GM19452 (cell line): ENCODE data around the gene NMNAT2.
"Not testable (repeated sequence)": the region's sequence is repeated elsewhere in the genome, so short reads cannot be mapped to it uniquely, and the experiment has no call there.

Experiments
- ATAC-seq: cut with Tn5 transposase; IDR thresholded peaks from one replicate; pipeline ENCODE4 v1.9.1; 2021; ENCODE audit not compliant: unreplicated experiment

Gene NMNAT2

DNA sequence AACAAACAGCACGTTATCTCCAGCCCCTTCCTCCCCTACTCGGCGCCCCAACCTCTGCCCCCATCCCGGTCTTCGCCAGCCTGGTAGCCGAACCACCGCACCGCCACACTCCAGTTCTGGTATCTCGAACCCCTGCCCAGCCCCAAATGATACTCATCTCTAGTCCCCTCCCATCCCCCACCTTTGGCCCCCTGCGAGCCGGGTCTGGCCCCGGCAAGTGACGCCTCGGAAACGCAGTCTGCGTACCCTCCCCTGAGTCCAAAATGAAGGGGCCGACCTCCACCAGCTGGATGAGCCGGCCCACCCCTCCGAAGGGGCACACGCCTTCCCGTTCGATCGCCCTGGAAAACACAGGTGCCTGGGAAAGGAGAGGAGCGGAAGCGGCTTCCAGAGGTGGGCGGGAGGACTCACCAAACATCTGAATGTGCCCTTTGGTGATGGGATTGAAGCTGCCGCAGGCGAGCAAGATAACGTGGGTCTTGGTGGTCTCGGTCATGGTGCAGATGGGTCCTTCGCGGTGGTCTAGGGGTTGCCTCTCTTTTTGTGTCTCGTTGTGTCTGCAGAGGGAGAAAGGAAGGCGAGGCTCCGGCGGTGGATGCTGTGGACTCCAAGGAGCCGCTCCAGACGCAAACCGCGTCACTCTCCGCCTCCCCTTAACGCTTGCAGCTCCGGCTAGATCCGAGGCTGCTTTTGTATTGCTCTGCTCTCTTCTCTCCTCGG is at the start of gene NMNAT2:
Gene NMNAT2 (minus strand): TSS at position 609 of the 720 bp plus-strand sequence. CDS start 113 bp downstream, at position 496.
- ATAC-seq: no peak

- ATAC-seq: no peak
These were observed 49.5 kb upstream of the NMNAT2 start for GRCh38 chr1:183467687-183468086.

GRCh38 chr1:183466781-183467180 is 48.6 kb upstream of the NMNAT2 start:
- ATAC-seq: no peak

- ATAC-seq: no peak
These were observed 45.4 kb upstream of the NMNAT2 start for GRCh38 chr1:183463566-183463965.

DNA sequence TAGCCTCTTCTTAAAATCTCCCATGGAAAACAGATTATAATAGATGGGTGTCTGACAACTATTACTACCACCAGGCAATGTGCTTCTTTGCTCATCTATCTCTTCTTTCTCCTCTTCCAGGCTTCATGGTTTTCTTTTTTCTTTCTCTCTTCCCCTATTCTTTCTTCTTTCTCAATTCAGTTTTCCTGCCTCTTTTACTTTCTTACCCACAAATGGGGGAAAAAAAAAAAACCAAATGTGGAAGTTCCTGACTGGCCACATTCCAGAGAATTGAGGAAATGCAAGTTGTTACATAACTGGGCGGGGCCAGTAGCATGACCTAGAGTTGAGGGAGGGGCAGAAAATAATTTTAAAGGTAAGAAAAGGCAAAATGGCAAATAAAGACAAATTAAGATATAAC is 43.2 kb upstream of the NMNAT2 start:
- ATAC-seq: no peak

- ATAC-seq: no peak
These were observed 42.4 kb upstream of the NMNAT2 start for GRCh38 chr1:183460596-183460995.

DNA sequence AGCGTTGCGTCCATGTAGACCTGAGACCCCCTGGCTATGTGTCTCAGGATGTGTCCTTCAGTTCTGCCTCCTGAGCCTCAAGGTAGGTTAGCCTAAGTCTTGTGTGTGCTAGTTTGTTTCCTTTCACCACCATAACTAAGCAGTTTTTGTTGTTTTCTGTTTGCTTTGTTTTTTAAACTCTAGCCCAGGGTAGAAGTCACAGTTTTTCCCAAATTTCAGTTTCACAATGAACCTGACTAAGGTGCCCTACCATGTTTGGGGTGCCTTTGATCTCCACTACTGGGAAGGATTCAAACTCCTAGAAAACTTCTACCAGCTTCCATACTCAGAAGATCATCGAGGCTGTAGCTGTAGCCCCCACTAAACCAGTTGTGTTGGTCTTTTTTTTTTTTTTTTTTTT is 39.3 kb upstream of the NMNAT2 start:
- no peak for ATAC-seq

DNA sequence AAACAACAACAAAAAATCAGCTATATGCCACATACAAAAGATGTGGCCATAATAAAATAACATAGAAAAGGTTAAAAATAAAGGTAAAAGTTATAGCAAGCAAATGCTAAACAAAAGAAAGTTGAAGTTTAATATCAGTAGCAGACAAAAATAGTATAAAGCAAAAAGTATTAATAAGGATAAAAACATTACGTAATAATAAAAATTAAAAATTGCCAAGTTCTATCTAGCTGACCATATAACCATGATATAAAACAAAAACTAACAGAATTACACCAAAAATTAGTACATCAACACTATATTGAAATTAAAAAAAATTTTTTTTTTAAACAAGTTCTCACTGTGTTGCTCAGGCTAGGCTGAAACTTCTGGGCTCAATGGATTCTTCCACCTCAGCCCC is 38.6 kb upstream of the NMNAT2 start:
- no peak for ATAC-seq

GRCh38 chr1:183454377-183454776 is 36.2 kb upstream of the NMNAT2 start:
- ATAC-seq: no peak

DNA sequence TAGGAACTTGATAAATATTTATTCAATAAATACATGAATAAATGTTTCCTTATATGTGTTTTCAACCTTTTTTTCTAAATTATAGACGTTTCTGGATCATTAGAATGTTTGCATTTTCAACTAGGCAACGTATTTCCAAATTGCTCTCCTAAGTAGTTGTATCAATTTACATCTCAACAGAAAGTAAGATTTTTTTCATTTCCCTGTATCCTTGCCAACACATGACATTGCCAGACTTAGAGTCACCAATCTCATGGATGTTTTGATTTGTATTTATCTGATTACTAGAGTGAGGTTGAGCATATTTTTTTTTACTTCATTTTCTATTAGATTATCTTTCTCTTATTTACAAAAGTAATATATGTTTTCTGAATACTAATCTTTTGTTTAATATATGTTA is 31.9 kb upstream of the NMNAT2 start:
- no peak for ATAC-seq

GRCh38 chr1:183449223-183449770 is 31.1 kb upstream of the NMNAT2 start:
- ATAC-seq: no peak

DNA sequence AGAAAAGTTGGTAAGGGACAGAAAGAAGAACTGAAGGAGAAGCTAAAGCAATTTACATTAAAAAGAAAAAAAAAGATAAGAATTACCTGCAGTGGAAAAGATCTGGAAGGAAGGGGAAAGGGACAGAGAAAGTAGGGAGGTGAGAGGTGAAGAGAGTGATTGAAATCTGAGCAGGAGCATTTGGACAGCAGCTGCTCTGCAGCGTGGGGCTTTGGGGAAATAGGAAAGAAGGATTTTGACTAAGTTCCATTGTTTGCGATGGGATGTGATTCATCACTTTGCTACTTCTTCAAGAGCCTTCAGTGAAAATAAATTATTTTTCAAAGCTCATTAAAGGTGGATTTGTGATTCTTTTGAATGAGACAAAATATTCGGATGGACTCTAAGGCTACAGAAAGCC is 26.1 kb upstream of the NMNAT2 start:
- no peak for ATAC-seq

DNA sequence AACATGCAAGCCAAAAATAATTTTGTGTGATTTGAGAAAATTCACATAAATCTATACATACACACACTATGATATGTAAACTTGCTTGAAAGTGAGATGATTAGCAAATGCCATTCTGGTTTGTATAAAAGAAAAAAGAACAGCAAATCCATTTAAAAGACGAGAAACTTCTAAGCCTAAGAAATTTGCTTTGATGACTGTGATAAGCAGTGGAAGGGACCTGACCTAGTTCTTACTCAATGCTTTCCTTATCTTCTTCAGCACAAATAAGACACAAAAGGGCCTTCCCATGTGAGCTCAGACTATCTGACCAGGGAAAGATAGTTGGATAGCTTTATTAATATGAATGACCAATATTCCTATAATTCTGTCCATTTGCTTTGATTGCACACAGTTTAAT is 25.3 kb upstream of the NMNAT2 start:
- ATAC-seq: no peak

DNA sequence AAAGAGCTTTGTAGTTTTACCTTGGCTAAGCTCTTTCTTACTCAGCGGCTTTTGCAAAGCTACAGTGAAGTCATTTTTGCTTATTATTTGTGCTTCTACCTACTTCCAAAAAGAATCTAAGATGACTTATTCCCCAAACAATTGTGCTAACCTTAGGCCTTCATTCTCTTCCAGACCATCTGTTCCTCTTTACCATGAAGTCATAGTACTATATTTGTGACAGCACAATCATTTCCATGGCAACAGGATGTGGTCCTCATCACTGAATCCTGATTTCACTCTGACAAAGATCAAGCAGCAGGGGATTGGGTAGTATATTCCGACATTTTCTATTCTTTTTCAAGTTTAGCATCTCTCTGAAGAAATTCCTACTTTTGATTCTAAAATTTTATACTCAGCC is 24.8 kb upstream of the NMNAT2 start:
- no peak for ATAC-seq

GRCh38 chr1:183438060-183438459 is 19.9 kb upstream of the NMNAT2 start:
- no peak for ATAC-seq

DNA sequence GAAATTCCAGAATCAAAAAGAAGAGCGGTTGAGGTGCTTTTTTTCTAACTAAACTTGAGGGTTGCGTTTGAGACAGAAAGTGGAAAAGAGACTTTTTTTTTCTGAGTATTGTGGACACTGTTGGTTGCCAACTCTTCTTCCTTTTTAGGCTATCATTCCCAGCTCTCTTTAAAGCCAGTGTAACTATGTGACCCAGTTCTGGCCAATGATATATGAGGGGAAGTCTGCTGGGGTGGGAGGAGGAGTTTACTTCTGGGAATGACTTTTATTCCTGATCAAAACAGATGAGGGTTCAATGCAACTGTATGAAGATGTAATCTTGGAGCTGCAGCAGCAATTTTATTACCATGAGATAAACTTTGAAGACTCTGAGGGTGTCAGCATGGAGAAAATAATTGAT is 17.3 kb upstream of the NMNAT2 start:
- no peak for ATAC-seq

- ATAC-seq: no peak
These were observed 15.5 kb upstream of the NMNAT2 start for GRCh38 chr1:183433703-183434102.

GRCh38 chr1:183432548-183432875 is 14.3 kb upstream of the NMNAT2 start:
- no peak for ATAC-seq

DNA sequence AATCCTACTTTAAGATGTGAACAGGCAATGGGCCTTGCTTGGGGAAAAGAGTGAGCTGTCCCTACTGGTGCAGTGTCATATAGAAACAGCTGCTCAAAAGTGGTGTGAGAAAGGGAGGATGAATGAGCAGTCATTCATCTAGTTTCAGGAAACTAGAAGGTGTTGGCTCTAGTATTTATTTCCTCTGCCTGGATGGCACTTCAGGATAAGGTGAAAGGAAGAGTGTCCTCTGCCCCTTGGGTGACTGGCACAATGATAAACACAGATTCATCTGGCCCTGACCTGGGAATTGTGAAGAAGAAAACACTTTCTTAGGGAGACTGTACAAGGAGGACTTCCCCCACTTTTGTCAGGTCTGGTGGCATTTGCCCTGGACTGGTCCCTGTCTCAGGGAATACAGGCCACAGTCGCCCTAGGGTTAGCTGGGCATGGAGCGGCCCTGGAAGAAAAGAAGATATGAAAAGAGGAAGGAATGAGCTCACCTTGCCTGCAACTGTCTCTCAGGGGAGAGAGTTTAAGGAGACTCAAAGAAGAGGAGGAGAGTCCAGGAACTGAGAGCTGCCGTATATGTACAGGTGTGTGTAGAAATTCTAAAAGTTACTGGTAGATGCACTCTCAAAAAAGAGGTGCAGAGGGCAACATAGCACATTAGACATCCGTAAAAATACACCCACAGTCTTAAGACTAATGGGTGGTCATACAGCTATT is 13.8 kb upstream of the NMNAT2 start:
- no peak for ATAC-seq

- ATAC-seq: not testable (repeated sequence)
These were observed 9.4 kb upstream of the NMNAT2 start for GRCh38 chr1:183427591-183427990.

- ATAC-seq: no peak
These were observed 6.5 kb upstream of the NMNAT2 start for GRCh38 chr1:183424691-183425090.

- no peak for ATAC-seq
These were observed 5.4 kb upstream of the NMNAT2 start for GRCh38 chr1:183423541-183423940.
